SK-N-MC (cell line): Measurements from ENCODE around the gene UPF1.

Source experiments
- DNase-seq: peaks from one replicate; pipeline ENCODE4 v3.0.0-alpha.2; 2011; ENCODE audit warnings: low read depth, low spot score
- H3K27ac ChIP-seq: fragments of 200-600 bp; sonication (generic); 2 replicates; pipeline ENCODE4 v1.5.1; 2016; ENCODE audit warnings: mixed run types
- H3K36me3 ChIP-seq: fragments of 200-600 bp; sonication (generic); 2 replicates; pipeline ENCODE4 v1.6.1; 2017; ENCODE audit warnings: antibody characterized with exemption, low read length, mixed read lengths; ENCODE audit not compliant: insufficient read depth
- H3K4me3 ChIP-seq: fragments of 200-600 bp; sonication (generic); 2 replicates; pipeline ENCODE4 v1.5.1; 2016
- H3K9ac ChIP-seq: fragments of 200-600 bp; sonication (generic); 2 replicates; pipeline ENCODE4 v1.8.0; 2017; ENCODE audit warnings: mixed run types, mixed read lengths; ENCODE audit not compliant: insufficient read length
- H3K9me3 ChIP-seq: fragments of 200-600 bp; sonication (generic); 2 replicates; pipeline ENCODE4 v1.6.1; 2017; ENCODE audit warnings: low read depth, mild to moderate bottlenecking, antibody characterized with exemption, low read length, moderate library complexity, mixed read lengths
- EZH2 ChIP-seq: fragments of 200-600 bp; sonication (generic); IDR thresholded peaks from one replicate; pipeline ENCODE4 v1.6.1; 2017; ENCODE audit warnings: antibody characterized with exemption
- FOXP2 ChIP-seq: optimal IDR thresholded peaks from 2 replicates; pipeline ENCODE3; 2011; ENCODE audit warnings: mild to moderate bottlenecking, moderate library complexity; ENCODE audit not compliant: insufficient read depth; ENCODE audit errors: extremely low read length, control extremely low read depth
- POLR2AphosphoS5 ChIP-seq: IDR thresholded peaks from 2 replicates; pipeline ENCODE4 v1.6.1; 2012; ENCODE audit warnings: mild to moderate bottlenecking, low read depth, low read length, borderline replicate concordance

The UPF1 gene

GRCh38 chr19:18905513-18906236 lies 73.9 kb downstream of the UPF1 start:
- no peaks in the 10 kb centered on the region for H3K9me3 ChIP-seq
- DNase-seq: no peak
- peaks cover 4% of the 10 kb centered on the region; the same call in 1 of the 2 replicates for H3K36me3 ChIP-seq
- no peak overlapping the region for H3K4me3 ChIP-seq
- TF ChIP-seq FOXP2: no peak
- H3K27ac ChIP-seq: no peak overlapping the region
- no peak overlapping the region for H3K9ac ChIP-seq

GRCh38 chr19:18906605-18907519 lies 75.1 kb downstream of the UPF1 start:
- no peak overlapping the region for H3K27ac ChIP-seq
- H3K4me3 ChIP-seq: no peak overlapping the region
- no peak for DNase-seq
- no peaks in the 10 kb centered on the region for H3K36me3 ChIP-seq
- no peak for TF ChIP-seq FOXP2
- no peak for TF ChIP-seq EZH2
- TF ChIP-seq POLR2AphosphoS5: no peak
- no peak overlapping the region for H3K9ac ChIP-seq
- H3K9me3 ChIP-seq: no peaks in the 10 kb centered on the region

- Histone ChIP-seq H3K4me3 (no peak overlapping the region), H3K9me3 (no peaks in the 10 kb centered on the region), H3K36me3 (no peaks in the 10 kb centered on the region; the same call in 1 of the 2 replicates), H3K9ac (no peak overlapping the region), H3K27ac (no peak overlapping the region)
- TF ChIP-seq POLR2AphosphoS5: no peak
- TF ChIP-seq EZH2: no peak
- no peak for TF ChIP-seq FOXP2
- DNase-seq: no peak
These were observed 77.3 kb downstream of the UPF1 start for GRCh38 chr19:18908917-18909619.

- Histone ChIP-seq H3K36me3 (no peaks in the 10 kb centered on the region; the same call in 1 of the 2 replicates), H3K9me3 (no peaks in the 10 kb centered on the region)
- TF ChIP-seq FOXP2 (no peak), EZH2 (no peak), POLR2AphosphoS5 (no peak)
These were observed 78.3 kb downstream of the UPF1 start for GRCh38 chr19:18910010-18910409.

GRCh38 chr19:18910801-18911436 lies 79.2 kb downstream of the UPF1 start:
- no peak for TF ChIP-seq POLR2AphosphoS5
- TF ChIP-seq EZH2: no peak
- no peak for TF ChIP-seq FOXP2
- Histone ChIP-seq H3K9me3 (no peaks in the 10 kb centered on the region), H3K36me3 (no peaks in the 10 kb centered on the region; the same call in 1 of the 2 replicates), H3K9ac (no peak overlapping the region), H3K27ac (no peak overlapping the region), H3K4me3 (no peak overlapping the region)
- no peak for DNase-seq

More at GRCh38 chr19:18910010-18910409, 78.3 kb downstream of the UPF1 start:
- H3K27ac ChIP-seq: no peak overlapping the region
- no peak for DNase-seq
- H3K4me3 ChIP-seq: no peak overlapping the region
- no peak overlapping the region for H3K9ac ChIP-seq

- DNase-seq: no peak
- TF ChIP-seq FOXP2 (no peak), EZH2 (no peak)
- H3K9me3 ChIP-seq: no peaks in the 10 kb centered on the region
- no peak overlapping the region for H3K9ac ChIP-seq
- no peak overlapping the region for H3K27ac ChIP-seq
- no peaks in the 10 kb centered on the region; the same call in 1 of the 2 replicates for H3K36me3 ChIP-seq
- H3K4me3 ChIP-seq: no peak overlapping the region
These were observed 81.2 kb downstream of the UPF1 start for GRCh38 chr19:18912933-18913332.

GRCh38 chr19:18913466-18913865 lies 81.7 kb downstream of the UPF1 start:
- no peak overlapping the region for H3K9ac ChIP-seq
- no peaks in the 10 kb centered on the region; the same call in 1 of the 2 replicates for H3K36me3 ChIP-seq

More at GRCh38 chr19:18913466-18913865, 81.7 kb downstream of the UPF1 start:
- Histone ChIP-seq H3K4me3 (no peak overlapping the region), H3K9me3 (no peaks in the 10 kb centered on the region), H3K27ac (no peak overlapping the region)
- TF ChIP-seq POLR2AphosphoS5 (no peak), FOXP2 (no peak), EZH2 (no peak)
- DNase-seq: no peak
